Measurements from ENCODE around the gene POU5F1. TPM values are rescaled to one million over a fixed set of nuclear protein-coding genes. Genes with fewer than 3 reads are reported as not detected.
"Not testable (repeated sequence)": the region's sequence is repeated elsewhere in the genome, so short reads cannot be mapped to it uniquely, and the experiment has no call there.

POU5F1 gene
- polyA plus RNA-seq, 1 of the 3 experiments (the other 2 are of a cell fraction): not detected

DNA sequence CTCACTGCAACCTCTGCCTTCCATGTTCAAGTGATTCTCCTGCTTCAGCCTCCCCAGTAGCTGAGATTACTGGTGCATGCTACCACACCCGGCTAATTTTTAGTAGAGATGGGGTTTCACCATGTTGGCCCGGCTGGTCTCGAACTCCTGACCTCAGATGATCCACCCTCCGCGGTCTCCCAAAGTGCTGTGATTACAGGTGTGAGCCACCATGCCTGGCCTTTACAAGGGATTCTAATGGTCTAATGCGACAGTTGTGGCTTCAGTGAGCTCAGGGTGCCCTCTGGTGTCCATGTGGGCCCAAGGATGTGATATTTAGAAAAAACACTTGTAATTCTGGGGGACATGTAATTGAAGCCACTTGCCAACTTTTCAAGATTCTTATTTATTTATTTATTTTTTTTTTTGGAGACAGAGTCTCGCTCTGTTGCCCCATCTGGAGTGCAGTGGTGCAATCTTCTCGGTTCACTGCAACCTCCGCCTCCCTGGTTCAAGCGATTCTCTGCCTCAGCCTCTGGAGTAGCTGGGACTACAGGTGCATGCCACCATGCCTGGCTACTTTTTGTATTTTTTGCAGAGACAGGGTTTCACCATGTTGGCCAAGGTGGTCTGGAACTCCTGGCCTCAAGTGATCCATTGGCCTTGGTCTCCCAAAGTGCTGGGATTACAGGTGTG, 22.1 kb upstream of the POU5F1 start:
- H3K79me2 ChIP-seq (ENCODE audit: insufficient read depth); H3K4me3 ChIP-seq (ENCODE audit: low read depth in 2 of 2, low read length in 1 of 2); POLR2A ChIA-PET; H4K20me1 ChIP-seq (ENCODE audit: insufficient read depth); H3F3A ChIP-seq (replicated peaks; ENCODE audit: insufficient read depth); H3K36me3 ChIP-seq (replicated peaks in 1 of 2; ENCODE audit: control insufficient read depth in 1 of 2, insufficient read depth in 2 of 2, low read length in 1 of 2); H2AFZ ChIP-seq (ENCODE audit: low read depth); H3K9me3 ChIP-seq; H3K9ac ChIP-seq; H3K27me3 ChIP-seq (ENCODE audit: insufficient read depth); H3K9me2 ChIP-seq; H3K27ac ChIP-seq (ENCODE audit: low read depth in 2 of 2, low read length in 1 of 2); H3K4me2 ChIP-seq; H3K4me1 ChIP-seq (ENCODE audit: control insufficient read depth in 1 of 2, insufficient read depth in 2 of 2, low read depth in 1 of 2, low read length in 1 of 2): not testable (repeated sequence)
- TF ChIP-seq, protein P1, sequence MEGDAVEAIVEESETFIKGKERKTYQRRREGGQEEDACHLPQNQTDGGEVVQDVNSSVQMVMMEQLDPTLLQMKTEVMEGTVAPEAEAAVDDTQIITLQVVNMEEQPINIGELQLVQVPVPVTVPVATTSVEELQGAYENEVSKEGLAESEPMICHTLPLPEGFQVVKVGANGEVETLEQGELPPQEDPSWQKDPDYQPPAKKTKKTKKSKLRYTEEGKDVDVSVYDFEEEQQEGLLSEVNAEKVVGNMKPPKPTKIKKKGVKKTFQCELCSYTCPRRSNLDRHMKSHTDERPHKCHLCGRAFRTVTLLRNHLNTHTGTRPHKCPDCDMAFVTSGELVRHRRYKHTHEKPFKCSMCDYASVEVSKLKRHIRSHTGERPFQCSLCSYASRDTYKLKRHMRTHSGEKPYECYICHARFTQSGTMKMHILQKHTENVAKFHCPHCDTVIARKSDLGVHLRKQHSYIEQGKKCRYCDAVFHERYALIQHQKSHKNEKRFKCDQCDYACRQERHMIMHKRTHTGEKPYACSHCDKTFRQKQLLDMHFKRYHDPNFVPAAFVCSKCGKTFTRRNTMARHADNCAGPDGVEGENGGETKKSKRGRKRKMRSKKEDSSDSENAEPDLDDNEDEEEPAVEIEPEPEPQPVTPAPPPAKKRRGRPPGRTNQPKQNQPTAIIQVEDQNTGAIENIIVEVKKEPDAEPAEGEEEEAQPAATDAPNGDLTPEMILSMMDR (IDR thresholded peaks at IDR 0.05): peak; percentile 74
- TF ChIP-seq RAD21 (IDR thresholded peaks at IDR 0.05; ENCODE audit: low read length) (peak; percentile 90), SMC3 (IDR thresholded peaks at IDR 0.05; ENCODE audit: low read depth, low read length) (peak; percentile 68)
- CTCF ChIA-PET: interaction anchor here (0.6 to 5.2 kb wide), 22 partner anchors 10 to 393 kb away, joined by 3 to 89 read pairs (median 6); partner anchors contain the start of genes CCHCR1, PSORS1C2 and TCF19
- 57% methylated on average over 9 of the region's 10 CpGs for WGBS (ENCODE audit: low lambda C conversion rate)
- DNase-seq: peak; percentile 77

DNA sequence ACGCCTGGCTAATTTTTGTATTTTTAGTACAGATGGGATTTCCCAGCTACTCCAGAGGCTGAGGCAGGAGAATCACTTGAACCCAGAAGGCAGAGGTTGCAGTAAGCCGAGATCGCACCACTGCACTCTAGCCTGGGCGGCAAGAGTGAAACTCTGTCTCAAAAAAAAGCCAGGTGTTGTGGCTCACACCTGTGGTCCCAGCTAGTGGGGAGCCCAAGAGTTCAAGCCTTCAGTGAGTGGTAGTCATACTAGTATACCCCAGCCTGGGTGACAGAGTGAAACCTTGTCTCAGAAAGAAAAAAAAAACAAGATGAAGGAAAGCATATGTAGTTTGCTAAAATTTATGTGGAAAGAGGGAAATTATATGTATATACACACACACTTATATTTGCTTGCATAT, 20.0 kb upstream of the POU5F1 start:
- H2AFZ ChIP-seq (ENCODE audit: low read depth): no peak overlapping the region
- WGBS (ENCODE audit: low lambda C conversion rate): 82% methylated on average over 4 of the region's 4 CpGs
- no peaks in the 10 kb centered on the region for H3K27me3 ChIP-seq (ENCODE audit: insufficient read depth)
- H3F3A ChIP-seq (replicated peaks; ENCODE audit: insufficient read depth): no peaks in the 10 kb centered on the region
- H3K9me2 ChIP-seq: no peaks in the 10 kb centered on the region
- no peaks in the 10 kb centered on the region for H3K36me3 ChIP-seq (replicated peaks in 1 of 2; ENCODE audit: control insufficient read depth in 1 of 2, insufficient read depth in 2 of 2, low read length in 1 of 2)
- H3K4me1 ChIP-seq (ENCODE audit: control insufficient read depth in 1 of 2, insufficient read depth in 2 of 2, low read depth in 1 of 2, low read length in 1 of 2): no peaks in the 10 kb centered on the region
- no peak overlapping the region for H3K27ac ChIP-seq (ENCODE audit: low read depth in 2 of 2, low read length in 1 of 2)
- CTCF ChIA-PET: interaction anchor here (2.6 to 5.2 kb wide), 2 partner anchors 53 to 176 kb away, joined by 7 to 89 read pairs; partner anchors contain the start of gene PSORS1C2
- DNase-seq: no peak
- no peak overlapping the region for H3K9ac ChIP-seq
- POLR2A ChIA-PET: no interaction called here
- H3K9me3 ChIP-seq: no peaks in the 10 kb centered on the region
- no peaks in the 10 kb centered on the region for H3K79me2 ChIP-seq (ENCODE audit: insufficient read depth)
- H3K4me2 ChIP-seq: no peak overlapping the region
- H3K4me3 ChIP-seq (ENCODE audit: low read depth in 2 of 2, low read length in 1 of 2): no peak overlapping the region
- H4K20me1 ChIP-seq (ENCODE audit: insufficient read depth): no peaks in the 10 kb centered on the region
- TF ChIP-seq NRF1 (IDR thresholded peaks at IDR 0.05; ENCODE audit: low read depth, low read length): no peak
- no peak for TF ChIP-seq FOXJ3 (CRISPR knock-in tag; IDR thresholded peaks at IDR 0.05)
- TF ChIP-seq EP300 (IDR thresholded peaks at IDR 0.05; ENCODE audit: borderline replicate concordance in 1 of 2, low read depth in 1 of 2, low read length in 1 of 2): no peak
- no peak for TF ChIP-seq RAD21 (IDR thresholded peaks at IDR 0.05; ENCODE audit: low read length)
- no peak for TF ChIP-seq RFX5 (IDR thresholded peaks at IDR 0.05; ENCODE audit: low read length)
- TF ChIP-seq EZH2phosphoT487 (IDR thresholded peaks at IDR 0.05; ENCODE audit: borderline replicate concordance, low read depth): no peak
- TF ChIP-seq, protein P2, sequence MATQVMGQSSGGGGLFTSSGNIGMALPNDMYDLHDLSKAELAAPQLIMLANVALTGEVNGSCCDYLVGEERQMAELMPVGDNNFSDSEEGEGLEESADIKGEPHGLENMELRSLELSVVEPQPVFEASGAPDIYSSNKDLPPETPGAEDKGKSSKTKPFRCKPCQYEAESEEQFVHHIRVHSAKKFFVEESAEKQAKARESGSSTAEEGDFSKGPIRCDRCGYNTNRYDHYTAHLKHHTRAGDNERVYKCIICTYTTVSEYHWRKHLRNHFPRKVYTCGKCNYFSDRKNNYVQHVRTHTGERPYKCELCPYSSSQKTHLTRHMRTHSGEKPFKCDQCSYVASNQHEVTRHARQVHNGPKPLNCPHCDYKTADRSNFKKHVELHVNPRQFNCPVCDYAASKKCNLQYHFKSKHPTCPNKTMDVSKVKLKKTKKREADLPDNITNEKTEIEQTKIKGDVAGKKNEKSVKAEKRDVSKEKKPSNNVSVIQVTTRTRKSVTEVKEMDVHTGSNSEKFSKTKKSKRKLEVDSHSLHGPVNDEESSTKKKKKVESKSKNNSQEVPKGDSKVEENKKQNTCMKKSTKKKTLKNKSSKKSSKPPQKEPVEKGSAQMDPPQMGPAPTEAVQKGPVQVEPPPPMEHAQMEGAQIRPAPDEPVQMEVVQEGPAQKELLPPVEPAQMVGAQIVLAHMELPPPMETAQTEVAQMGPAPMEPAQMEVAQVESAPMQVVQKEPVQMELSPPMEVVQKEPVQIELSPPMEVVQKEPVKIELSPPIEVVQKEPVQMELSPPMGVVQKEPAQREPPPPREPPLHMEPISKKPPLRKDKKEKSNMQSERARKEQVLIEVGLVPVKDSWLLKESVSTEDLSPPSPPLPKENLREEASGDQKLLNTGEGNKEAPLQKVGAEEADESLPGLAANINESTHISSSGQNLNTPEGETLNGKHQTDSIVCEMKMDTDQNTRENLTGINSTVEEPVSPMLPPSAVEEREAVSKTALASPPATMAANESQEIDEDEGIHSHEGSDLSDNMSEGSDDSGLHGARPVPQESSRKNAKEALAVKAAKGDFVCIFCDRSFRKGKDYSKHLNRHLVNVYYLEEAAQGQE (IDR thresholded peaks at IDR 0.05; ENCODE audit: low read depth, low read length): no peak
- no peak for TF ChIP-seq MEF2A (IDR thresholded peaks at IDR 0.05; ENCODE audit: borderline replicate concordance, low read depth)
- TF ChIP-seq TCF12 (IDR thresholded peaks at IDR 0.05): no peak
- TF ChIP-seq JUND (IDR thresholded peaks at IDR 0.05): no peak
- TF ChIP-seq GATA2 (CRISPR knock-in tag; IDR thresholded peaks at IDR 0.05): no peak
- no peak for TF ChIP-seq FOXM1 (IDR thresholded peaks at IDR 0.05; ENCODE audit: low read depth)
- no peak for TF ChIP-seq TAF1 (IDR thresholded peaks at IDR 0.05; ENCODE audit: borderline replicate concordance, low read depth, low read length)
- TF ChIP-seq, protein P3, sequence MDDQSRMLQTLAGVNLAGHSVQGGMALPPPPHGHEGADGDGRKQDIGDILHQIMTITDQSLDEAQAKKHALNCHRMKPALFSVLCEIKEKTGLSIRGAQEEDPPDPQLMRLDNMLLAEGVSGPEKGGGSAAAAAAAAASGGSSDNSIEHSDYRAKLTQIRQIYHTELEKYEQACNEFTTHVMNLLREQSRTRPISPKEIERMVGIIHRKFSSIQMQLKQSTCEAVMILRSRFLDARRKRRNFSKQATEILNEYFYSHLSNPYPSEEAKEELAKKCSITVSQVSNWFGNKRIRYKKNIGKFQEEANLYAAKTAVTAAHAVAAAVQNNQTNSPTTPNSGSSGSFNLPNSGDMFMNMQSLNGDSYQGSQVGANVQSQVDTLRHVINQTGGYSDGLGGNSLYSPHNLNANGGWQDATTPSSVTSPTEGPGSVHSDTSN (IDR thresholded peaks at IDR 0.05): no peak
- TF ChIP-seq, protein P4, sequence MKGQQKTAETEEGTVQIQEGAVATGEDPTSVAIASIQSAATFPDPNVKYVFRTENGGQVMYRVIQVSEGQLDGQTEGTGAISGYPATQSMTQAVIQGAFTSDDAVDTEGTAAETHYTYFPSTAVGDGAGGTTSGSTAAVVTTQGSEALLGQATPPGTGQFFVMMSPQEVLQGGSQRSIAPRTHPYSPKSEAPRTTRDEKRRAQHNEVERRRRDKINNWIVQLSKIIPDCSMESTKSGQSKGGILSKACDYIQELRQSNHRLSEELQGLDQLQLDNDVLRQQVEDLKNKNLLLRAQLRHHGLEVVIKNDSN (IDR thresholded peaks at IDR 0.05; ENCODE audit: borderline replicate concordance, low read depth): no peak
- no peak for TF ChIP-seq RXRA (IDR thresholded peaks at IDR 0.05; ENCODE audit: borderline replicate concordance, low read depth)
- no peak for TF ChIP-seq GABPA (IDR thresholded peaks at IDR 0.05; ENCODE audit: low read depth)
- TF ChIP-seq, protein P5, sequence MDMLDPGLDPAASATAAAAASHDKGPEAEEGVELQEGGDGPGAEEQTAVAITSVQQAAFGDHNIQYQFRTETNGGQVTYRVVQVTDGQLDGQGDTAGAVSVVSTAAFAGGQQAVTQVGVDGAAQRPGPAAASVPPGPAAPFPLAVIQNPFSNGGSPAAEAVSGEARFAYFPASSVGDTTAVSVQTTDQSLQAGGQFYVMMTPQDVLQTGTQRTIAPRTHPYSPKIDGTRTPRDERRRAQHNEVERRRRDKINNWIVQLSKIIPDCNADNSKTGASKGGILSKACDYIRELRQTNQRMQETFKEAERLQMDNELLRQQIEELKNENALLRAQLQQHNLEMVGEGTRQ (IDR thresholded peaks at IDR 0.05; ENCODE audit: borderline replicate concordance, low read depth, low read length): no peak
